Islet of Langerhans (tissue), 1 donor: ENCODE data around the gene CBY2.
"Not testable (repeated sequence)": the region's sequence is repeated elsewhere in the genome, so short reads cannot be mapped to it uniquely, and the experiment has no call there.

ENCODE experiments used
- FAIRE-seq: peaks from one replicate; lab custom pipeline; 2011; peaks lifted over from hg19 to GRCh38; lab: Jason Lieb, UNC

CBY2 gene, protein sequence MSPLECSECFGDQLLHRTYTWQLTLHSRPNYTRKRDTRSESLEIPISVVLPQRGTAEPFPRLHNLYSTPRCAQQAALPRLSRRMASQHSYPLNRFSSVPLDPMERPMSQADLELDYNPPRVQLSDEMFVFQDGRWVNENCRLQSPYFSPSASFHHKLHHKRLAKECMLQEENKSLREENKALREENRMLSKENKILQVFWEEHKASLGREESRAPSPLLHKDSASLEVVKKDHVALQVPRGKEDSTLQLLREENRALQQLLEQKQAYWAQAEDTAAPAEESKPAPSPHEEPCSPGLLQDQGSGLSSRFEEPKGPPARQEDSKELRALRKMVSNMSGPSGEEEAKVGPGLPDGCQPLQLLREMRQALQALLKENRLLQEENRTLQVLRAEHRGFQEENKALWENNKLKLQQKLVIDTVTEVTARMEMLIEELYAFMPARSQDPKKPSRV

GRCh38 chr13:45702088-45702487, at the start of gene CBY2:
TSS of gene CBY2 (plus strand) at chr13:45702320. CDS start at chr13:45702391, 71 bp downstream.
- no peak for FAIRE-seq

DNA sequence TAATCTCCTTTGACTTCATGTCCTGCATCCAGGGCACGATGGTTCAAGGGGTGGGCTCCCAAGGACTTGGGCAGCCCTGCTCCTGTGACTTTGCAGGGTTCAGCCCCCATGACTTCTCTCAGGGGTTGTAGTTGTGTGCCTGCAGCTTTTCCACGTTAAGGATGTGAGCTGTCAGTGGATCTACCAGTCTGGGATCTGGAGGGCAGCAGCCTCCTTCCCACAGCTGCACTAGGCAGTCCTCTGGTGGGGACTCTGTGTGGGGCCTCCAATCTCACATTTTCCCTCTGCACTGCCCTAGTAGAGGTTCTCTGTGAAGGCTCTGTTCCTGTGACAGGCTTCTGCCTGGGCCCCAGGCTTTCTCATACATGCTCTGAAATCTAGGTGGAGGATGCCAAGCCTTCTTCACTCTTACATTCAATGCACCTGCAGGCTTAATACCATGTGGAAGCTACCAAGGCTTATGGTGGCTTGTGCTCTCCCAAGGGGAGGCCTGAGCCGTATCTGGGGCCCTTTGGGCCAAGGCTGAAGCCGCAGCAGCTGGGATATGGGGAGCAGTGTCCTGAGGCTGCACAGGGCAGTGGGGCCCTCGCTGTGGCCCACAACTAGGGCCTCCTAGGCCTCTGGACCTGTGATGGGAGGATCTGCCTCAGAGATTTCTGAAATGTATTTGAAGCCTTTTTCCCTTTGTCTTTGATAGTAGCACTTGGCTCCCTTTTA, 47.3 kb upstream of the CBY2 start:
- FAIRE-seq = no peak

DNA sequence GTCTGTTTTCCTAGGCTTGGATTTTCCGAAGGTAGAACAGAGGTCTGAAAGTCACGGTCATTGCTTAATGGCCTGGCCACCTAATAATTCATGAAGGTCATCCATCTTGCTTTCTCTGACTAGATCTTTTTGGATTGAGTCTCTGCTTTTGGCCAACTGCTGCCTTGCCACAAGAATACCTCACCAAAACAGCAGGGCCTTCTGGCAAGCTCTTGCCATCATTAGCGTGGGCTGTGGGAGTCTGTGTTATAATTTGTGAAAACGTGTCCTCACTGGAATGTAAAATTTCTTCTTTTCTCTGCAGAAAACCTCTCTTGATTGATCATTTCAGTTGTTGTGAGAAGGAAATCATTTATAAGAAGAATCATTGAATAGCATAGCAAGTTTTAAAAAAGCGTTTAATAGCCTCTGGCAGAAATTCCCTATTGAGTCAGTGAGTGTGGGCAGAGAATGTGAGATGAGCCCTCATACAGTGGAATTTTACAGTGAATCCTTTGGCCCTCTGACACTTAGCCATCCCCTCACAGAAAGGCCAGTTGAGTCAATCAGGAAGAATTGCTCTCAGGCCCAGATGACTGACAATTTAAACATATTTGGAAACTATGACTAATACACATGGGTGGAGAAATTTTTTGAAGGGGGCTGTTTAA, 43.4 kb upstream of the CBY2 start:
- no peak for FAIRE-seq

DNA sequence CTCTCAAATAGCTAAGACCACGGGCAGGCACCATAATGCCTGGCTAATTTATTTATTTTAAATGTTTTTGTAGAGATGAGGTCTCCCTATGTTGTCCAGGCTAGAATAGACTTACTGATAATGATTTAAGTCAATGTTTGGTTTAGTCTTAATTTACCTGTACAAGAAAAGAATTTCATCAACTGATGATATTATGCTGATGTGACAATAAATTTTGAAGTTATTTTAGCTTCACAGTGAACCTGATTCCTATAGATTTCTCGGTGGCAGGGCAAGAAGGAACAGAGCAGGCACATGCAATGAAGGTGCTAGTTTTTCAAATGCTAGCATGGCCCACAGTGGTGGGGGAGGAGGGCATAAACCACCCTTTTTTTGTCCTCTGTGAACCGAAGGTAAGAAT, 42.6 kb upstream of the CBY2 start:
- FAIRE-seq = no peak

GRCh38 chr13:45660458-45660857, 41.7 kb upstream of the CBY2 start:
- not testable (repeated sequence) for FAIRE-seq

GRCh38 chr13:45662162-45662561, 40.0 kb upstream of the CBY2 start:
- FAIRE-seq = no peak

DNA sequence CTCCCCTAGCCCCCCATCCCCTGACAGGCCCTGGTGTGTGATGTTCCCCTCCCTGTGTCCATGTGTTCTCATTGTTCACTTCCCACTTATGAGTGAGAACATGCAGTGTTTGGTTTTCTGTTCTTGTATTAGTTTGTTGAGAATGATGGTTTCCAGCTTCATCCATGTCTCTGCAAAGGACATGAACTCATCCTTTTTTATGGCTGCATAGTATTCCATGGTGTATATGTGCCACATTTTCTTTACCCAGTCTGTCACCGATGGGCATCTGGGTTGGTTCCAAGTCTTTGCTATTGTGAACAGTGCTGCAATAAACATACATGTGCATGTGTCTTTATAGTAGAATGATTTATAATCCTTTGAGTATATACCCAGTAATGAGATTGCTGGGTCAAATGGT, 39.2 kb upstream of the CBY2 start:
- FAIRE-seq = not testable (repeated sequence)

GRCh38 chr13:45669626-45670025, 32.5 kb upstream of the CBY2 start:
- FAIRE-seq = not testable (repeated sequence)

- no peak for FAIRE-seq
These were observed 31.8 kb upstream of the CBY2 start for GRCh38 chr13:45670189-45670885.

DNA sequence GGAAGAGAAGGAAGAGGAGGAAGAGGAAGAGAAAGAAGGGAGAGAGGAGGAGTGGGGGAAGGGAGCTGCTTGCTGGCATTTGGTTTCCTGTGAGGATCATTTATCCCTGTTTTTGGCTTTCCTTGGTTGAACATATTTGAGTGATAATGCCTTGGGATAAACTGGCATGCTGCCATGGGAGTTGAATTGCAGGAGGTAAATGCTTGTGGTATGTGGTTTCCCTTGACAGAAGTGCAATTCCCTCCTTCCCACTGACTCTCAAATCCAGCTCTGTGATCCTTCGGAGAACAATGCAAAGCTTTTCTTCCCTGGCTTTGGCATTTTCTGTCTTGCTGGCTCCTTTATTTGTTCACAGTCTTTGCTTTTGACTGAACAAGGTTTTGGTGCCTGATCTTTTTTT, 27.2 kb upstream of the CBY2 start:
- no peak for FAIRE-seq

DNA sequence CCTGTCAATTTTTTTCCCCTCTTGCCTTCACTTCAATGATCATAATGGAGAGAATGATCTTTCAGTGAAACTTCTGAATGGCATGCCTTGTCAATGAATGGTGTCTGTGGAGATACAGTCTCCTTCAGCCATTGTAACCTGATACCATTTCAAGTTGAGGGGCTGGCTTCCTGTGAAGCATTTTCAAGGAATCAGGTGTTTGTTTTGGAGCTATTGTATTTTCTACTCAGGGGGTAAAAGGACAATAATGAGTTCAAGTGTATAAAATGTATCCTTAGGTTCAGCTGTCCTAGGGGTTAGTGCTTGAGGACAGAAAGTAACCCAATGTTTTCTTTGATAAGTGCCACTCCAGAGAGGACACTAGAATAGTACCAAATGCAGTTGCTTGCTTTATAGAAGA, 23.8 kb upstream of the CBY2 start:
- no peak for FAIRE-seq

DNA sequence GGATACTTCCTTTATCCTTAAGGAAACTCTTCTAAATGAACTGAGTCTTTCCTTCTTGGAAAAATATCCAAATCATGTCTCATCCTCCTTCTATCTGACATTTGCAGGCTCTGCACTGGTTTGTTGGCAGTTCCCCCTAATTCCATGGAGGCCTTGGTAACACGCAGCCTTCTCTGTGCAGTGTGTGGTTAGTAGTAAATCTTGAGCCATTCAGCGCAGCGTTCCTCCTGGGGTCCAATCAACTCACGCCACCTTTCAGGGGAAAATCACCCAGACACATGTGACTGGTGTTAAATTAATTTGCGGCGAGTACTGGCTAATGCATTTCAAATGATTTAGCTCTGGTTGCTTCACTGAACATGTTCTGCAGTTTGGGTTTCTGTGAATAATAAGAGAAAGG, 21.0 kb upstream of the CBY2 start:
- no peak for FAIRE-seq

- no peak for FAIRE-seq
These were observed 19.6 kb upstream of the CBY2 start for GRCh38 chr13:45682494-45683008.

DNA sequence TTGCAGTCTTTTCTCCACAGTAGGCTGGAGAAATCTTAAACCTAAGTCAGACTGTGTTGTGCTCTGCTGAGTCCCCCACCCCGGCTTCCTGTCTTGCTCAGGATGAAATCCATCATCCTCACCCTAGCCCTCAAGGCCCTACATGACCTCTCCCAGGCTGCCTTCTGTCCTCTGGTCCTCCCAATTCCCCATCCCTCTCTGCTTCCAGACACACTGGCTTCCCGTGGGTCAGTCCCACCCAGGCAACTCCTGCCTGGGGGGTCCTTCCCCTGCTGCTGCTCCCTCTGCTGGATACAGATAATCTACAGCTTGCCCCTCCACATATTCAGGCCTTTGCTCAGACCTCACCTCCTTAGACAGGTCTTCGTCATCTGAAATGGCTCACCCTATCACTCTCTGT, 18.4 kb upstream of the CBY2 start:
- no peak for FAIRE-seq

GRCh38 chr13:45688577-45688976, 13.5 kb upstream of the CBY2 start:
- FAIRE-seq = no peak

DNA sequence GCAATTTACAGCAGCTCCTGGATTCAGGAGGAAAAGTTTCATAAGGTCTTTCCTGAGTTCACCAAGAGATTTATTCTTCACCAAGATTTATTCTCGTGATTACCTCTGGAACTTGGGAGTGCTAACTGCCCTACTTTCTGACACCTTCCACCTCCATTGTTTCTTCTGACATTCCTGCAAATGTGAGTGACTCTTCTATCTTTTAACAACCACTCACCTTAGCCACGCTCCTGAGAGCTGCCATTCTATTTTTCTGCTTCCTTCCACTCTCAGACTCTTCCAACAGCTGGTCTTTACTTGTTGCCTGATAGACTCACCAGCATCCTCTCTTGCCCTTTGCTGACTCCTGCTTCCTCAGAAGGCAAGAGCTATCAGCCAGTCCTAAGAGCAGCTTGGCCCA, 11.5 kb upstream of the CBY2 start:
- FAIRE-seq = no peak

DNA sequence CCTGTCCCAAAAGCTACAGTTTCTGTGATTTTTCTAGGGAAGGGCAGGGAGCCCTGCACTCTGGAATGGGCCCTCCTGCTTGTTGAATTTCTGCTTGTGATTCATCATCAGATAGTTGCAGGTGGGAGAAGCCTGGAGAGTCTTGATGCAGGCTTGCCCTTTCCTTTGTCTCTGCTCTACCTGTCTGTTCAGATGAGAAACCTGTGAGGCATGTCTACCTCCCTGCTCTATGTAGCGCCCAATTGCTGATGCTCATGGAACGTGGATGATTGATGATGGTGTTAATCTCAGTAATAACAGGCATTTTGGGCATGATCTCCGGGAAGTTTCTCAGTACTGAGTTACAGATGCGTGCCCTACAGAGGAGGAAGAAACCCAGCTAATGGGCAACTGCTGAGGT, 10.9 kb upstream of the CBY2 start:
- no peak for FAIRE-seq

DNA sequence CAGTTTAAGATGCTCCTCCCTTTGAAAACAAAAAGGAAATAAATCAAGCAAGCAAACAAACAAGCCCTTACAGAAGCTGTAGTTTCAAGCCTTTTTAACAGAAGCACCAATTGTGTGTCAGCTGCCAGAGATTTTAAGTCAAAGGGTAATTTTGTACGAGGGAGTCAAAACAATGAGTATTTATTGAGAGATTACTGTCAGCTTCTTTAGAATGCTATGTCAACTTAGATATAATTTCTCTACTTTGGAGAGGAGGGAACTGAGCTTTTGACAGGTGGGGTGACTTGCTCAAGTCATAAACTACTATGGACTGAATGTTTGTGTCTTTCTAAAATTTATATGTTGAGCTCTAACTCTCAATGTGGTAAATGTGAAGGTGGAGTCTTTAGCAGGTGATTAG, 10.5 kb upstream of the CBY2 start:
- FAIRE-seq = no peak

- no peak for FAIRE-seq
These were observed 6.9 kb upstream of the CBY2 start for GRCh38 chr13:45695198-45695730.

DNA sequence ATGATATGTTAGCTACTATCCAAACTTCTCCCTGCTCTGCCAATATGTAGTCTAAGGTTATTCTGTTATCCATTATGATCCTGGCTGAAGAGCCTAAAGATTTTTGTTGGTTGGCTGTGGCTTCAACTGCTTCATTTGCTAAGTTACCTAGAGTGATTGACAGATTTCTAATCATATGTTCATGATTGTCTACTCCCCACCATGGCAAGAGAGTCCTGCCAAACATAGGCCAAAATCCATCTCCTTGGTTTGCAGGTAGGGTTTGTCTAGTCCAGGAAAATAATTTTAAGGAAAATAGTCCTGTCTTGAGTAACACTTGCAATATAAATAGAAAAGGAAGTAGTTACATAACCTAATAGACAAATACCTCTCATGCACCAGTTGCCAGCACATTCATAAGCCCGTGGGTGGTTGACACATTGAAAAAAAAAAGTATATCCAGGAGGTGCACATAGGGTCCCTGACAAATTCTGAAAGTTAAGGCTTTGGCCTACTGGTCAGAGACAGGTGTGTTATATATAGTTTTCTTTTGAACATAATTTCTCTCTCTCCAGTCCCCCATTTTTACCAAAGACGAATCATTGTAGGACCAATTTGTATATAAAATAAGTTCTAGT, 5.4 kb upstream of the CBY2 start:
- FAIRE-seq = no peak
